ELF-1 (cell line): Measurements from ENCODE around the gene SPATA46.

Source experiments
- DNase-seq: peaks from one replicate; pipeline ENCODE4 v3.0.0-alpha.2; 2016; ENCODE audit warnings: low read depth, low spot score

The SPATA46 gene

GRCh38 chr1:162391790-162392563 lies 15.3 kb upstream of the SPATA46 start:
- no peak for DNase-seq

GRCh38 chr1:162390396-162391185 lies 13.9 kb upstream of the SPATA46 start:
- no peak for DNase-seq

- no peak for DNase-seq
These were observed 13.3 kb upstream of the SPATA46 start for GRCh38 chr1:162389971-162390370.

GRCh38 chr1:162389021-162389818 lies 12.6 kb upstream of the SPATA46 start:
- DNase-seq: peak; percentile 31

GRCh38 chr1:162388615-162389014 lies 12.0 kb upstream of the SPATA46 start:
- DNase-seq: no peak

- DNase-seq: no peak
These were observed 11.5 kb upstream of the SPATA46 start for GRCh38 chr1:162388083-162388594.

- no peak for DNase-seq
These were observed 10.8 kb upstream of the SPATA46 start for GRCh38 chr1:162387226-162388082.

GRCh38 chr1:162386292-162387225 lies 9.9 kb upstream of the SPATA46 start:
- DNase-seq: no peak

- no peak for DNase-seq
These were observed 9.0 kb upstream of the SPATA46 start for GRCh38 chr1:162385702-162386101.

GRCh38 chr1:162385280-162385623 lies 8.6 kb upstream of the SPATA46 start:
- no peak for DNase-seq

- peak; percentile 41 for DNase-seq
These were observed 8.1 kb upstream of the SPATA46 start for GRCh38 chr1:162384601-162385279.

GRCh38 chr1:162384116-162384515 lies 7.5 kb upstream of the SPATA46 start:
- no peak for DNase-seq

- no peak for DNase-seq
These were observed 6.9 kb upstream of the SPATA46 start for GRCh38 chr1:162383516-162383915.

GRCh38 chr1:162383091-162383490 lies 6.4 kb upstream of the SPATA46 start:
- no peak for DNase-seq

- no peak for DNase-seq
These were observed 5.5 kb upstream of the SPATA46 start for GRCh38 chr1:162381941-162382750.

GRCh38 chr1:162381383-162381782 lies 4.7 kb upstream of the SPATA46 start, which contains the start of gene C1orf226:
Gene C1orf226 (plus strand): TSS chr1:162381728. CDS start chr1:162381902, 174 bp downstream.
- DNase-seq: no peak

GRCh38 chr1:162380061-162380846 lies 3.6 kb upstream of the SPATA46 start:
- DNase-seq: no peak

- DNase-seq: no peak
These were observed 1.2 kb downstream of the SPATA46 start for GRCh38 chr1:162375463-162375862.
